Right lobe of liver (tissue), 6 donors: ENCODE measurements around the gene OR1N2. TPM values are rescaled to one million over a fixed set of nuclear protein-coding genes. Genes with fewer than 3 reads are reported as not detected.

Experiments
- ATAC-seq, 4 donors: fragments of 200-7000 bp; cut with Tn5 transposase; one replicate each; pipeline ENCODE4 v1.9.1; 2020; ENCODE audit warnings: mild to moderate bottlenecking in 4 of 4, moderate library complexity in 4 of 4
- DNase-seq, 3 donors: peaks; one replicate each; pipeline ENCODE4 v3.0.0-alpha.2; 2020
- H3K27ac ChIP-seq, 3 donors: fragments of 200-600 bp; one replicate each; pipeline ENCODE4 v1.8.0; 2022
- H3K27me3 ChIP-seq, 2 donors: fragments of 200-600 bp; one replicate each; pipeline ENCODE4 v1.8.0; 2022
- H3K36me3 ChIP-seq, 4 donors: fragments of 200-600 bp; sonication (generic) in 1 of 4; one replicate each; pipeline versions ENCODE4 v1.5.1 to v1.8.0; 2017 to 2022; ENCODE audit warnings: control low read depth in 1 of 4
- H3K4me1 ChIP-seq, 4 donors: fragments of 200-600 bp; sonication (generic) in 1 of 4; one replicate each; pipeline versions ENCODE4 v1.5.1 to v1.8.0; 2017 to 2022; ENCODE audit warnings: control low read depth in 1 of 4
- H3K4me3 ChIP-seq, 3 donors: fragments of 200-600 bp; one replicate each; pipeline ENCODE4 v1.8.0; 2022
- H3K9me3 ChIP-seq, 4 donors: fragments of 200-600 bp; sonication (generic) in 1 of 4; one replicate each; pipeline versions ENCODE4 v1.5.1 to v1.8.0; 2017 to 2022; ENCODE audit warnings: control low read depth in 1 of 4
- CTCF ChIP-seq, 4 donors: fragments of 200-600 bp in 3 of 4; fragments of 450-650 bp in 1 of 4; IDR thresholded peaks; one replicate each; pipeline versions ENCODE4 v1.5.1 to v1.8.0; 2016 to 2022; ENCODE audit warnings: antibody characterized with exemption in 4 of 4, mild to moderate bottlenecking in 2 of 4
- POLR2A ChIP-seq: fragments of 450-650 bp; IDR thresholded peaks from one replicate; pipeline ENCODE4 v1.6.1; 2017; ENCODE audit warnings: antibody characterized with exemption, mild to moderate bottlenecking
- WGBS: methylation state at CpG from one replicate; pipeline ENCODE4 v1.1.6; 2018; ENCODE audit warnings: low coverage, low lambda C conversion rate; ENCODE audit not compliant: insufficient coverage; ENCODE audit errors: missing lambda C conversion rate; 5-methylcytosine and 5-hydroxymethylcytosine counted together
- intact Hi-C, 2 donors: fragments of 100-400 bp; cut with DNase I; formaldehyde crosslinking; loops; one replicate each; pipeline versions ENCODE4 v1.11.2 to v1.14.1; 2022
- total RNA-seq, 6 experiments: library from RNA; depleted of rRNA in 2 of 6; stranded (reverse); fragments of >200 nt in 2 of 6; fragmentation: NEBNext Ultra II Directional in 3 of 6; extraction: Animal tissue kit (Norgen Biotek cat#: 25700) in 3 of 6; gene quantifications; one replicate each; pipeline versions ENCODE4 v1.1.0 to v1.2.4, GENCODE V29; 2016 to 2023
- donor health status: DM: no; HTN: yes; CAD: no.
- donor health status: DM: no; HTN: no; CAD: no.
- donor health status: DM: no; HTN: no; CAD: no.
- donor health status: DM: no; HTN: yes; CAD: no.
- donor health status: DM: no; HTN: yes; CAD: no.

The OR1N2 gene
- total RNA-seq, 6 experiments from 2014 or later, result not detected

GRCh38 chr9:122561446-122561845, 8.5 kb downstream of the OR1N2 start:
- 59% methylated on average over 4 of the region's 4 CpGs for WGBS
- no peak for DNase-seq
- Histone ChIP-seq H3K4me3 (no peak overlapping the region), H3K9me3 (no peaks in the 10 kb centered on the region), H3K36me3 (no peaks in the 10 kb centered on the region), H3K27ac (no peak overlapping the region), H3K27me3 (no peaks in the 10 kb centered on the region), H3K4me1 (no peaks in the 10 kb centered on the region)
- no peak for ATAC-seq
- TF ChIP-seq POLR2A, result no peak
- TF ChIP-seq CTCF (IDR thresholded peaks at IDR 0.05), result no peak
- intact Hi-C loops, result no loop called here

DNA sequence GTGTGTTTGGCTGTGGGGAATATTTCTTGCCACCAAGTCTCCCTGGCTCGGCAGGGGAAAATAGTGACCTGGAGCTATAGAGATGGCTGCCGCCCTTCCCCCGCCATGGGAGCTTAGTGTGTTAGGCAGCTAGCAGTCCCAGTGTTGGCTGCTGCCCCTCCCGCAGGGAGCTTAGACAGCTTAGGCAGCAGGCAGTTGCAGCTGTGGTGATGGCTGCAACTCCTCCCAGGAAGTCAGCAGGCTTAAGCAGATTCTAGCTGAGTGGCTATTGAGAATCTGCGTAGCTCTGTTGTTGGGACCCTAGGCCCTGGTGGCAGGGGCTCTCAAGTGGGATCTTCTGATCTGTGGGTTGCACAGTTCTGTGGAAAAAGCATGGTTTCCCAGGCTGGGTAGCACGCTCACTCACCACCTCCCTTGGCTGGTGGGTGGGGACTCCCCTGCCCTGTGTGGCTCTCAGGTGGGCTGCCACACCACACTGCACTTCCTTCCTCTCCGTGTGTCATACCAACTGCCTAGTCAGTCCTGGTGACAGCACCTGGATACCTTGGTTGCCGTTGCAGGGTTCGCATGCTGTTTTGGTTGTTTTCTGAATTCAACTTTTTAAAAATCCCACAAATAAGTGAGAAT, 9.3 kb downstream of the OR1N2 start:
- intact Hi-C loops, result no loop called here
- ATAC-seq (no peak), DNase-seq (no peak)
- 25% methylated on average over 8 of the region's 9 CpGs for WGBS
- Histone ChIP-seq H3K27ac (no peak overlapping the region), H3K27me3 (no peaks in the 10 kb centered on the region), H3K36me3 (no peaks in the 10 kb centered on the region), H3K4me3 (no peak overlapping the region), H3K9me3 (no peaks in the 10 kb centered on the region), H3K4me1 (no peaks in the 10 kb centered on the region)
- TF ChIP-seq CTCF (IDR thresholded peaks at IDR 0.05), result no peak
- no peak for TF ChIP-seq POLR2A

DNA sequence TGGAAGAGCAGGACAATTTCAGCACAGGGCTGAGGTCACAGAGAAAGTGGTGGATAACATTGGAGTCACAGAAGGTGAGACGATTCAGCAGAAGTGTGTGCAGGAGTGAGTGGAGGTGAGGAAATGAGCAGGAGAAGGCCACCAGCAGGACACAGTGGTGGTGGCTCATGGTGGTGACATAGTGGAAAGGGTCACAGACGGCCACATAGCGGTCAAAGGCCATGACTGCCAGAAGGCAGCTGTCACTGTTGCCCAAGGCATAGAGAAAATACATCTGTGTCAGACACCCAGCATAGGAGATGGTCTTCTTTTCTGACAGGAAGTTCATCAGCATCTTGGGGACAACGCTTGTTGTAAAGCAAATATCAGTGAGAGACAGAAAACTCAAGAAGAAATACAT, 15.0 kb downstream of the OR1N2 start:
- no peaks in the 10 kb centered on the region for H3K4me1 ChIP-seq
- no peak overlapping the region for H3K4me3 ChIP-seq
- DNase-seq, result no peak
- H3K36me3 ChIP-seq, result no peaks in the 10 kb centered on the region
- WGBS, result 67% methylated on average over 4 of the region's 4 CpGs
- intact Hi-C loops, result no loop called here
- no peak overlapping the region for H3K27ac ChIP-seq
- no peaks in the 10 kb centered on the region for H3K27me3 ChIP-seq
- H3K9me3 ChIP-seq, result no peaks in the 10 kb centered on the region
- ATAC-seq, result no peak
- TF ChIP-seq POLR2A, result no peak
- no peak for TF ChIP-seq CTCF (IDR thresholded peaks at IDR 0.05)

GRCh38 chr9:122572456-122572855, 19.5 kb downstream of the OR1N2 start:
- H3K36me3 ChIP-seq, result no peaks in the 10 kb centered on the region
- H3K27ac ChIP-seq, result no peak overlapping the region
- no peak overlapping the region for H3K4me3 ChIP-seq
- H3K27me3 ChIP-seq, result no peaks in the 10 kb centered on the region
- H3K9me3 ChIP-seq, result no peaks in the 10 kb centered on the region
- ATAC-seq (no peak), DNase-seq (no peak)
- 41% methylated on average over 2 of the region's 2 CpGs for WGBS
- H3K4me1 ChIP-seq, result no peaks in the 10 kb centered on the region
- TF ChIP-seq POLR2A (no peak), CTCF (IDR thresholded peaks at IDR 0.05) (no peak)
- intact Hi-C loops, result no loop called here

DNA sequence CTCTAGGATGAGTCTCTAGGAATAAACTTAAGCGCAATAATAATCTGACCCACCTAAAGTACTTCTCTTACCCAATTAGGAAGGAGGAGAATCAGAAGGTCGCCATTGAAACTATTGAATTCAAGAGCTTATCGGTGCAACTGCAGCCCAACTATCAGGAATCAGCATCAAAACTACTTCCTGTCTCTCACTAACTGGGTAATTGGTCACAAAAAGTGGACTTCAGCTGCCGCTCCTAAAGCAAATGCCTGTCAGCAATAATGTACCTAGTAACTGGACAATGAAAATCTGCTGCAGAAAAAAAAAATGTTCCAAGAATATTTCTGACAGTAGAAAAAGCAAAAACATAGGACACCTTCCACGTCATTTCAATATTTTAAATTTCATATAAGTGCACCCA, 27.0 kb downstream of the OR1N2 start:
- H3K4me1 ChIP-seq, result no peaks in the 10 kb centered on the region
- WGBS, result 56% methylated on average over 5 of the region's 5 CpGs
- TF ChIP-seq POLR2A, result no peak
- TF ChIP-seq CTCF (IDR thresholded peaks at IDR 0.05), result no peak
- no peak overlapping the region for H3K4me3 ChIP-seq
- no peaks in the 10 kb centered on the region for H3K9me3 ChIP-seq
- ATAC-seq (no peak), DNase-seq (no peak)
- no peak overlapping the region for H3K27ac ChIP-seq
- intact Hi-C loops, result no loop called here
- no peaks in the 10 kb centered on the region for H3K36me3 ChIP-seq
- no peaks in the 10 kb centered on the region for H3K27me3 ChIP-seq
